CD4-positive, alpha-beta T cell treated with Interleukin-4 for 1 hour (primary cell): Measurements from ENCODE around the gene EPB41L4A.

Experiments used
- DNase-seq, 2 donors: peaks; one replicate each; pipeline ENCODE4 v3.0.0-alpha.2; 2020 to 2022

The EPB41L4A gene

DNA sequence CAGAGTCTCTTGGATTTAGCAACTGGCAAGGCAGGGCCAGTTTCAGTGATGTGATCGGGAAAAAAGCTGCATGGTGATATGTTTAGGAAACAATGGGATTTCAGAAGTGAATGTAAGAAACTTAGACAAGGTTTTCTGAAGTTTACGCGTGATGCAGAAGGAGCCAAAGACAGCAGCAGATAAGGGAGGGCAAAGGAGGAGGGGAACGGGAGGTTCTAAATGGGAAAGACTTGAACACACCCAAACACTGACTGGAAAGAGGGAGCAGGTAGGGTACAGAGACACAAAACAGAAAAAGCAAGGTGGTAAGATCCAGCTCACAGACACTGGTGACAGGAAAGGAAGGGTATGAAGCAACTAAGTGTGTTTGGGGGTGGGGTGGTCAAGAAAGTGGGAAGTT is 115.4 kb downstream of the EPB41L4A start:
- DNase-seq, result no peak

DNA sequence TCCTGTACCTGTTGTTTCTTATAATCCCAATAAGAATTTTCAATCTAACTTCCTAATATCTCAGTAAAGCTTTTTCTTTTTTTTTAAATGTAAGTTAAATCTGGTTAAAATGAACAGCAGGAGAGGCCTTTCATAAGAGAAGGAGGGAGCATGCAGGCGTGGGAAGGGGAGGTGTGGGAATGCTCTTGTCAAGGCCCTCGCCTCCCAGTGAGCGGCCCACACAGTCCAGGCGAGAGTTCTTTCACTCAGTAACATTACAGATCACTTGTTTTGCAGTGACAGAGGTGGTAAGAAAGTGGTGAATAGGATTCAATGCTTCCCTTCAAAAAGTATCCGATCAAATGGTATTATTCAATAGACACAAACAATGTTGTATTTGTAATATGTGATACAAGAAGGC is 125.0 kb downstream of the EPB41L4A start:
- no peak for DNase-seq

DNA sequence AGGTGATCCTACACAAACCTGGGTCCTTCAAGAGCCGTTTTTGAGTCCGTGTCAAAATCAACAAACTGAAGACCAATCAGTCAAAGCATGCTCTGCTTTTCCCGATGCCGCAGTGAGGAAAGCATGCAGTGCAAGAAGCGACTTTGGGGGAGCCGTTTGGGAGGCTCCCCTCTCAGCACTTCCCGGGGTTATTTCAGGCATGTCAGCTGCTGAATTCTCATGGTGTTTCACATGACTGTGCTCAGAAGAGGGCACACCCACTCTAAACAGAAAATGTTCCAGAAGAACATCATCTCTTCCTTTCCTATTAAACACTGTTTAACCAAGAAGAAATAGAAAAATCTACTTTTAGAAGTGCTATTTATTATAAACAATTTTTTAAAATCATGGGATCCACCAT is 125.5 kb downstream of the EPB41L4A start:
- DNase-seq, result no peak

DNA sequence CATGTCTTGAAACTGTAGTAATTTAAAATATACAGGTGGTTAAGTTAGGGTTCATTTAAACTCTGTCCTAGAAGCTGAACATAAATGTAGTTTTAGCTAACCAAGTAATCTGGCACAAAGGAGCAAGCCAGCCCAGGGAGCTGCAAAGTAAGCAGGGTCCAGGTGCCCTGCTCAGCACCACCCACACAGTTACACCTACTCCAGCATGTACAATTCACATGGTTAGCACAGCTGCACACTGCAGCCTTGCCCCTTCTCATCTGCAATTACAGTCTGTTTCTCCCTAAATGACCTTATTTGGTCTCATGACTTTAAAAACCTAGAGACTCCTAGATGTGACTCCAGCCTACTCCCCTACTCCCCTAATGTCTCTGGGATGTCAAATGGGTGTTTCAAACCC is 128.4 kb downstream of the EPB41L4A start:
- no peak for DNase-seq

DNA sequence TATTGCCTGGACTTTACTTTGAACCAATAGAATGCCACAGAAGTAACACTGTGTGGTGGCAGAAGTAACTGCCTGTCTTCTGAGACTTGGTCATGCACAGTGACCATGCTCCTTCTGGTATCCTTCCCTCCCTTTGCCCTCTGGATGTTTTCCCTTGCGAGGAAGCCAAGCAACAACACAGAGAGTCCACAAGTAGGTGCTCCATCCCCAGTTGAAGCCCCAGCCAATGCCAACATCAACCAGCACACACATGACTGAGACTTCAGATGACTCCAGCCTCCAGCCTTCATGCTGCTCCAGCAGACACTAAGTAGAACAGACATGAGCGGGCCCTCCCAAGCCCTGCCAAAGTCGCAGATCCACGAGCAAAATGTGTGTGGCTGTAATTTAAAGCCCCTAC is 129.6 kb downstream of the EPB41L4A start:
- DNase-seq, result no peak

DNA sequence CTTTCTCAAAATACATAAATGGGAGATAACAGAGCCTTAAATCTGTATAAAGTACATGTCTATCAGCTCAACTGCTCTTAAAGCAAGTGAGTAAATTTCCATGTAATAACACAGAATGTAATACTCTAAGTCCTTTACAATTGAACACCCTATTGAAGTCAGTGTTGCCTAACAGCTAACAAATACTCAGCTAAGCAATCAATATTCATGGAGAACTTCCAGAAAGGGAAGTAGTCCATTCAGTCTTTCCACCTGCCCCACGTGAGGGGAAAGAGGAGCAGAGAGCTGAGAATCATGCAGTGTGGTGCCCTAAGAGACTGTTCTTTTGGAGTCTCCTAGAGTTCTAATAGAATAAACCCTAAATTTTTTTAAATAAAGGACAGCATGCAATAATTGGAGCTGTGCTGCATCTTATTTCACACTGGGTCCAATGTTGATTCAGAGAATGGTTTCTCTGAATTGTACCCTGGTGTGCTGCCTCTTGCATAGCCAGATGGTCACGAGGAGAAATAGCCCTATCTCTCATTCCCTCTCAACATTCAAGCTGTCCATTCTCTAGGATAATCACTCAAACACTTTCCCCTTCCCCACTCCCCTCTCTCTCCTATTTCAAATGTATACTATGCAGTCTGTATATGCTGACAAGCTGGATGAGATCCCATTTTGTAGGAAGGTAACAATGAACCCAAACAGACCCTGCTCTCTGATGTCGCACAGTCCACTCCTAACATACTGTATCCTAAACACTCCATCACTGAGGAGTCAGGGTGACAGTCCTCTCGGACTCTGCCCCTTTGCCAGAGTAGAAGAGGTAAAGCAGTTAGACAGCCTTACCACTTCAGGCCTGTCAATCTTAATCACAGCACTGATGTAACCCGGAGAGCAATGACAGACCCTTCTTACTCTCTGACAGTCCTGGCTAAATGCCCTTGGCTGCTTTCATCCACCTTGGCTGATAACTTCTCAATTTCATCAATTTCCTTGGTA is 134.8 kb downstream of the EPB41L4A start:
- no peak for DNase-seq

DNA sequence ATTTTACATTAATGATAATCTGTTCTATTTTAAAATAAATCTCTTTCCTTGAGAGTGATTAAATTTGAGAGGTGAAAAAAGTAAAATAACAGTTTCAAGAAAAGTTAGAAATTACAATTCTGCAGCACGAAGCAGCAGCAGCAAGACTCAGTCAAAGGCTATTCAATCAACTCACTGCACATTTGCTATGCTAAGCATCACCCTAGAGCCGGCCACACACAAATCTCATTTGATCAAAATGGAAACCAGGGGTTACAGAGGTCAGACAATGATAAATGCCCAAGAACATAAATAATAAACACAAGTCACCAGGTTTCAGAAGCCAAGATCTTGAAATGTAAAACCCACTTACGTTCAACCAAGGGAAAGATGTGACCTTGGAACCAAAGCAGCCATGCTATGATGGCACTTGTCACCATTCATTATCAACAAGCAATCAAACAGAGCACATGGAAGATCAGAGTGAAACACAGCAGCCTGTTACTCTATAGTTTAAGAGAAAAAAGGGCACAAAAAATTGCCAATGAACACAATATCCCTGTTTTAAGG is 136.0 kb downstream of the EPB41L4A start:
- DNase-seq, result no peak

DNA sequence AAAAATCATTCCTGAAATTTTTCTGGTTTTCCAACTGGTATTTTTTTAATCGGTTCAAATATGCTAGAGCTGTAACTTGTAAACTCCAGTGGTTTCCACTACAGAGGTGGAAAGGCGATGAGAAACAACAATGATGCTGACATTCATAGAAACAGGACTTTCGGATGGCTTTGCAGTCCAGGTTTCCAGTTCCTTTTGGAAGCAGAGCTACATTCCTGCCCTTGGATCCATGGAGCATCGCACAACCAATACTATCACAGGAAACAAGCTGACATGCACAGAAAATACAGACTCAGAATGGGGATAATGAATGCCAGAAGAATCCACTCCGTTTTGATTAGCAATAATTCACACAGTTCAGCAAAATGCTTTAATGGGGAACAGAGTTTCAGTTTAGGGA is 140.0 kb downstream of the EPB41L4A start:
- no peak for DNase-seq

DNA sequence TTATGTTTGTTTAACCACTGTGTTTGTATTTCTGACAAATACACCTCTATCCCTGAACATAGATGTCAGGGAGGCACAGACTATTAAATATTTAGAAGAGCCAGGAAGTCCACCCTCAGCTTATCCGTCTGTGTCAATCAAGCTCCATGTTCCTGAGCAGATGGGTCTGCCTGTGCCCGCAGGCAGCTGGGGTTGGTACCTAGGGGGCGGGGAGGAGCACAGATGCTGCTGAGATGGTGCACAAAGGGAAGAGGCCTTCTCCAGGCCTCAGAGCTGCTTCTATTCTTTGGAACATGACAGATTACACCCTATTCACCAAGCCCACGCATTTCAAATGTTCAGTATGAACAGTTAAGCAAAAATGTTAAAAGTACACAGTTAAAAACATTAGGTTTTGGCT is 142.1 kb downstream of the EPB41L4A start:
- no peak for DNase-seq

DNA sequence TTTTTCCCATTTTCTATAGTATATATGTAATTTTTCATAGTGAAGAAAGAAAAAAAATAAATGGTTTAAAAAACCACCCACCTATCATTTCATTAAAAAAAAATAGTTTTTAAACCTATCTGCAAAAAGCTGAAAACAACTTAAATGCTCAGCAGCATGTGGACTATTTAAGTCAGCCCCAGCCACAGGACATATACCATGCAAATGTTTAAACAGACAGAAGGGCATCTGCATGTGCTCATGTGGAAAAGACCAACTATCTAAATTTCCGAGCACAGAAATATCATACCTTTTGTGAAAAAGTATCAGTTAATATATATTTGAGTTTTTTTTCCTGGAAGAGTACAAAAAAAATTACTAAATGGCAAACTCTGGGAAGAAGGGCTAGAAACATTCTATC is 143.4 kb downstream of the EPB41L4A start:
- DNase-seq, result no peak

DNA sequence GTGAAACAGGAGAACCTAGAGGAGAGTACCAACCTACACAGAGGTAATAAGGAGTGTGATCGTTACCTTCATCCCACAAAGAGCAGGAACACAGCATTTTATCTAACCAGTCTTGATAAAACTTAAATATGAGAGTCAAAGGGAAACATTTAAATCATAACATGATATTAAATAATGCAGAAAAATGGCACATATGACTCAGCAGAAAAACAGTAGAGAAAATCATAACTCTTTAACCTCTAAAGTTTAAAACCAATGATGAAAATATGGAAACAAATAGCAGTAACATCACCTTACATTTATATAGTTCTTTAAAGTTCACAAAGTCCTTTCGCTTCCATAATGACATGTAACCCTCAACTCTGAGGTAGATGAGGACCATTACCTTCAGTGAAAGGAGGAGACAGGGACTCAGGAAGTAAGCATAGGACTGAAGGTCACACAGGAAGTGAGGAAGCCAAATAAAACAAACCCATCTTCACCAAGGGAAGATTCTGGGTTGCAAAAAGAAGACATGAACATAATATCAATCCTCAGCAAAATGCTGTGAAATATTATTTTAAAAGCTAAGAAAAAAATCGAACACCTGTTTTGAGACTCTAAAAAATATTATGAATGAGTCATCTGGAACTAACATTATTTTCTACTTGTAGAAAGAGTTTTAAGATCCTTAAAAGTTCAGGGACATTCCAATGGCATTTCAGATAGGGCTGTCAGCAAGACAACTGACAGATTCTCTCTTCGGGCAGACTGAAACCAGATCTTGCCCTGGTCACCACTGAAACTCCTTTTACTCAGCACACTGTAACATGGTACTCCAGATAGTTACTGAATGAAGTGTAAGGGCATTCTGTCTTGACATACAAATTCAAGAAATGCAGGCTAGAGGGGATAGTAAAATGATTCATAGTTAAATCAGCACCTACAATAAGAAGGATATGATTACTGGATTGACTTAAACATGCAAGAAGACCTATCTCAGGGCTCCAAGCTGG is 148.5 kb downstream of the EPB41L4A start:
- DNase-seq, result no peak

DNA sequence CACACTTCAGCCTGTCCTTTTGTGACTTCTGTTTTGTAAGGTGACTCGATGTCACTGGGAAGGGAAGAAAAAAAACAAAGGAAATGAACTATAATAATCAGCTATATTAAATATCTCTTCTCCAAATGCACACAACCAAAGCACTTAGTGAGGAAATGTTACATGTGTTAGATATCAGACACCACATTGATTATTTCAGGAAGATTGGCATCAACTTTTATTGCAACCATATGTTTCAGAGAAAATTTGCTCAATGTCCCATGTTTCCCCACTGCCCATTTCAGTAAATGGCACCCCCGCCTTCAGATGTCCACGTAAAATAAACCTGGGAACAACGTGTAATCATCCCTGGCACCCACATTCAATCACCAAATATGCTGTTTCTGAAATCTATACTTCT is 151.8 kb downstream of the EPB41L4A start:
- DNase-seq, result no peak

DNA sequence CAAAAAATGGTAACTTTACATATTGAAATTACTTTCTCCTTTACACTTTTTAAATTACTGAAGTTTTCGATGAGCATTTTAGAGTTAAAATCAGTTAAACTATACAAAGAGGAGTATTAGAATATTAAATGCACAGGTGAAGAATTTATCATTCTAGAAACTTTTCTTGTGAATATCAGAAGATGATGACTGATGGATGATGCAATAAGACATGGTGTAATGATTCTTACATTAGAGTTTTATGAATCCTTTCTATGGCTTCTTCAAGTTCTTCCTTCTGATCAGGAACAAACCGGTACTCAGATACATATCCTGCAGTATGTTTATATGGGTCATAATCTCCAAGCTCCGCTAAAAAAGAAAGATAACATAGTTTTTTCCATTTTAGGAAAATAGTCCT is 154.4 kb downstream of the EPB41L4A start:
- DNase-seq, result no peak

DNA sequence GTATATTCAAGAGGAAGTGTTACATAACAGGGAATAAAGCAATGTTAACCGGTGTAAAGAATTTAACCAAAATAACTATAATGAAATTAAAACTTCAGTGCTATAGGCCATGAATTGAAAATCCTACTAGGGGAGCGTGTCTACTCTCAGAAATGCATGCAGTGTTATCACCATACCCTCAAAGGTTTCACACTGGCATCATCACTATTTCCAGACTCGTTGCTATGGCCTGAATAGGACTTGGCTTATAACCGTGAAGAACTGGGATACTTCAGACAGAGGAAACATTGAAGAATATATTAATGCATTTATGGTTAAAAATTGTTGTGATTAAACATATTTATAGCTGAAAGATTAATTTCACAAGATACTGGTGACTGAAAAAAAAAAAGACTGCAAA is 154.9 kb downstream of the EPB41L4A start:
- DNase-seq, result no peak

DNA sequence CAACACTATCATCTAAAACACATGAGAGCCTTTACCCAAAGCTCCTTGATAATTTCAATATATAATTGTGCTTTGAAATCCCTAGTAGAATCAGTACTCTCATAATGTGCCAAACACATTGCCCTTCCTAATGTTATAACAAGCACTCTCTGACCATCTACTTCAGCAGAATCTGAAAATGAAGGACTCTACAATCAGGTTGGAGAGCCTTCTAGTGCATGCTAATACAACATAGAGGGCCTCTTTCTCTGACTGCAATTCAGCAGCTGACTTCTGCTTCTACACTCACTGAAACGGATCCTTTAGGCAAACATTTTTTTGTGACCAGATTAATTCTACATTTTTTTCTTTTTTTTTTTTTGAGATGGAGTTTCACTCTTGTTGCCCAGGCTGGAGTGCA is 155.6 kb downstream of the EPB41L4A start:
- no peak for DNase-seq

DNA sequence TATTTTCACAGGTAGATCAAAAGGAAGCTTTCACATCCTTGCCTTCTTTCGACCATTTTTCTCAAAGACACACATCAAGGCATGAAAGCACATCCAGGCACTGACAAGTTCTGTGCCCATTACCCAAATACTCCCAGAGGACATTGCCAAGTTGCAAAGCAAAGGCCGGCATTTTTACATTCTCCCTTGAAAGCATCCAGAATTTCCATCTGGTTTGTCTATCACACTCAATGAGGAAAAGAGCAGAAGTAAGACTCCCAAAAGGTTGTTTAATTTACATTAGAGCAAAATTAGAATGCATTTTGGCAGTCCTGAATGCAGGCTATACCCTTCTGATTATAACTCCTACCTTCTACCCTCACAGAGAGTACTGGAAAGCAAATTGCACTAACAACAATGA is 160.5 kb downstream of the EPB41L4A start:
- no peak for DNase-seq

DNA sequence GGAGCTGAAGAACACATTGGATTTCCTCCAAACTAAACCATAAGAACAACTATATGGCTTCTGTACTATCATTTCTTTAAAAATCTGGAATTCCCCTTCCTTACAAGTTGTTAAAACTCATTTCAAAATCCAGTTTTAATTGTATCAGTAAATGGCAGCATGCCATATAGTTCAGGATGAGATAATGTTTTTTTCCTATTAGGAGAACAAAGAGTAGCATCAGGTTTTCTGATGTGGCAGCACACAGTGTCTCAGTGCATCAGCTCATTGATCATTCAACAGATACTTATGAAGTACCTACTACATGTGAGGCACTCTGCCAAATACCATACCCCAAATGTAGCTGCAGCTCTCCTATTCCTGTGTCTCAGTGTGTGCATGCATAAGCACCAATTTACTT is 161.1 kb downstream of the EPB41L4A start:
- DNase-seq, result no peak

DNA sequence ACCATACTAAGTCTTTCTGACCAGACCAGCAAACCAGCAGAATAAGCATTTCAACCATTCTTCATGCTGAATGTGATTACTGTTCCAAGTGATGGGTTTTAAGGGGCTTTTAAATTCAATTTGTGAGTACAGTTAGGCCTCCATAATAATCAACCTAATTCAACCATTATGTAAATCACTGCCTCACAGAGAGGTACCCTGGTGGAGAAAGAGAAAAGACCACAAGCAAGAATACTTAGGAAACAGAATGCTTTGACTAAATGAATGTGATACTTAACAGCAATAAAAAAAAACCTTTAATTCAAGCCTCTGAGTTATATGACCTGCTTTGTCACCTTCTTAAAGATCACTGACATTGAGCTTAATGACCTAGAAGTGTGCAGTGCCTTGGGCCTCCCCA is 162.1 kb downstream of the EPB41L4A start:
- DNase-seq, result no peak

DNA sequence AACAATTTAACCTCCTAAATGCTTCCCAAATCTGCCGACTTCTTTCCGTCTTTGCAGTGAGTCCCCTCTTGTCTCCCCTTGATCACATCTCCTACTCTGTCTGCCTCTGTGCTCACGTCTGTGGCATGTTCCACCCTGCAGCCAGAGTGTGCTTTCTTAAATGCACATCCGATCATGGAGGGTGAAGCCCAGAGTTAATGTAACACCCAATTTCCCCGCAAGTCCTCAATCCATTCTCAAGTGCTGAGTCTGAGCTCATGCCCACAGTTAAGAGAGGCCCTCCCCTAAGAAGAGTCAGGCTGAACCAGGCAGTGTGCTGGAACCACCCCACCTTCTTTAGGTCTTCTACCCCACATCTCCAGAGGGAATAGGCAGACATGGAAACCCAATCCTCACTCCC is 164.8 kb downstream of the EPB41L4A start:
- DNase-seq, result no peak

DNA sequence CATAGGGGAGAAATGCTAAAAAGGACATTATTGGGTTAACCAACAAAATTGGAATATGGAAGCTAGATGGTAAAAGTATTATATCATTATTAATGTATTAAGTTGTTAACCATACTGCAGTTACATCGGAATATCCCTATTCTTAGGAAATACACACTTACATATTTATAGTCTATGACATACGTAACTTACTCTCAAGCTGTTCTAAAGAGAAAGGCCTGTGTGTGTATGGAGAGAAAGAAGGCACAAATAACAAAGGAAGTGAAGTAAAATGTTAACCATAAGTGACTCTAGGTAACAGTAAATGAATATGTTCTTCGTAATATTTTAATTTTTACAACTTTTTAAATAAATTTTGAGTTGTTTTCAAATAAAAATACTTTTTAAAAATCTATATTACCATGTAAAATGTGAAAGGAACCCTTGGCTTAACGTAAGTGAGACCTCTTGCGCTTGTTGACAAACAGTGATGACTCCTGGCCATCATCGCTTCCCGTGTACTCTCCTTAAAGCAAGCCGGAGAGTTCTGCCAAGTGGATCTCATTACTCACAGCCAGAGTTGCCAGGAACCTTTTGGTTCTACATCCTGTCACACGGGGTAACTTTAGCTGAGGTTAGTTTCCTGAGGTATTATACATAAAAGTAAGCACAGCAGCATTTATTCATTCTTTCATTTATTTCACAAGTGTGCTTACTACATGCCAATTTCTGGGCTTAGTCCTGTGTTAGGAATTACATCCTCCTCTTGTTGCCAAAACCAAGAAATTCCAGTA is 165.4 kb downstream of the EPB41L4A start:
- no peak for DNase-seq

DNA sequence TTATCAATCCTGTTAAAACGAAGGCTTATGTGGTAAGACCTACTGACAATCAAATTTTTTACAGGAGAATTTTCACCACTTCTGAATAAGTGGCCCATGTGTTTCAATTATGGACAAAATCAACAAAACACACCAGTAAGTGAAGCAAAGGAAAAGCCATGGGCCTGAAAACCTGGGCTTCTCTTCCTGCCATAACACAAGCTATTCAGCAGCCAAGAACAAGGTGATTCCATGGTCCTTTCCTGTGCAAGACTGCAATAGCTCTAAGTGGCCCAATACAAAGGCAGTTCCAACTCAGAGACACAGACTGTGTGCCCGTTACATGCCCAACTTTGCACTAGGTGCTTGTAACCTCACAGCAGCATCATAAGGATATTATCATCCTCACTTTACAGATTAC is 168.5 kb downstream of the EPB41L4A start:
- no peak for DNase-seq

DNA sequence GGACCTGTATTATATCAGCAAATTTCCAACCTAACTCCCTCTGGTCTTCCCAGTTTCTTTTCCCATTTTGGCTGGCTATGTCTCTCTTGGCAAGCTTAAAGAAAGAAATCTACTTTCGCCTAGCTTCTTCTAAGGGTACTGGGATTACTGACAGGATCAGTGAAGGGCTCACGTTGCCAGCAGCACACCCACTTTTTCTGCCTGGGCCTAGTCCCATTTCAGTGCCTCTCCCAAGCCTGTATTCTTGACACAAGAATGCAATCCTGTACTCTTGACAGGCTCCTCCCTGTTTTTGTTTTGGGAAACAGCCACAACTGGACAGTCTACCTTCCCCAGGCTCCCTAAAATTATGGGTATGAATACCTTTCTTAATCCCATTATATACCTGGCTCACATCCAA is 170.5 kb downstream of the EPB41L4A start:
- DNase-seq, result no peak

DNA sequence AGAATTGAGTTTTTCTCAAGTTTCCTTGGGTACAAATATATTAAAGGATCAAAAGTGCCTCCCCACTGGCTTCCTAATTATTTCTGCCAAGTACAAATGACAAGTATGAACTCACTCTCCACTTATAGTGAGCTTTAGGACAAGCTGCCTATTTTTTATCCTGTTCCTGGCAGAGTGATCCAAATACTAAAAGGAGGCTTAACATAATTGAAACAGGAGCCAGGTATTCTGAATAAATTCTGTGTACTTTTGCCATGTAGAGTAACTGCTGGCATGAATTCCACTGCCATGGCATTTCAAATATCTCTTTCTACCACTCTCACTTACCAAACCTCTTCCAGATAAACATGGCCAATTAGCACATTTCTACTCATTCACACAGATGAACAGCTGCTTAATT is 171.1 kb downstream of the EPB41L4A start:
- DNase-seq, result no peak
